Fibroblast of gingiva (primary cell): ENCODE measurements around the gene RNF175.
"Not testable (repeated sequence)": the region's sequence is repeated elsewhere in the genome, so short reads cannot be mapped to it uniquely, and the experiment has no call there.

ENCODE experiments used
- DNase-seq: peaks from one replicate; pipeline ENCODE4 v3.0.0-alpha.2; 2011; ENCODE audit warnings: low read depth

Gene RNF175

DNA sequence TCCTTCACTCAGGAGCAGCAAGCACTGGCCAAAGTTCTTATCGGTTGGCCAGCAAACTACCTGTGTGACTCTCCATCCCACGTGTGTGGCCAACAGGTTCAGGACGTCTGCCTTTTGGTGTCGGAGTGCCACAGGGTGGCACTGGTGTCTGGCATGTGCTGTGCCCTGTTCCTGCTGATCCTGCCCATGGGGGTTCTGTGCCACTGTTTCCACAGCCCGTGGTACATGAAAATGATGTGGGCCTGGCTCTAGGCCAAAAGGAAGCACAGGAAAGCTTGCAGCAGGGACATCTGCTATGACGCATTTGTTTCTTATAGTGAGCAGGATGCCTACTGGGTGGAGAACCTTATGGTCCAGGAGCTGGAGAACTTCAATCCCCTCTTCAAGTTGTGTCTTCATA, 80.3 kb downstream of the RNF175 start:
- no peak for DNase-seq

- peak; percentile 86 for DNase-seq
These were observed 82.8 kb downstream of the RNF175 start for GRCh38 chr4:153676984-153677383.

GRCh38 chr4:153676486-153676885, 83.3 kb downstream of the RNF175 start:
- no peak for DNase-seq

DNA sequence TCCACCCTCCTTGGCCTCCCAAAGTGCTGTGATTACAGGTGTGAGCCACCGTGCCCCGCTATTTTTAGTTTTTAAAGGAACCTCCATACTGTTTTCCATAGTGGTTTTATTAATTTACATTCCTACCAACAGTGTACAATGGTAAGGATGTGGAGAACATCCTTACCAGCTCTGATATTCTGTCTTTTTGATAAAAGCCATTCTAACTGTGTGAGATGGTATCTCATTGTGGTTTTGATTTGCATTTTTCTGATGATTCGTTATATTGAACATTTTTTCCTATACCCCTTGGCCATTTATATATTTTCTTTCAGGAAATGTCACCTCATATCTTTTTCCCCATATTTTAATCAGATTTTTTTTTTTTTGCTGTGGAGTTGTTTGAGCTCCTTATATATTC, 90.0 kb downstream of the RNF175 start:
- DNase-seq, result no peak

- no peak for DNase-seq
These were observed 91.2 kb downstream of the RNF175 start for GRCh38 chr4:153668647-153669046.

GRCh38 chr4:153666505-153666904, 93.3 kb downstream of the RNF175 start:
- DNase-seq, result not testable (repeated sequence)

- no peak for DNase-seq
These were observed 96.2 kb downstream of the RNF175 start for GRCh38 chr4:153663667-153664066.

GRCh38 chr4:153661908-153662307, 97.9 kb downstream of the RNF175 start:
- no peak for DNase-seq

- DNase-seq, result peak; percentile 91
These were observed 98.5 kb downstream of the RNF175 start for GRCh38 chr4:153661215-153661822.
